Measurements from ENCODE around the gene PSMD4.
"Not testable (repeated sequence)": the region's sequence is repeated elsewhere in the genome, so short reads cannot be mapped to it uniquely, and the experiment has no call there.

PSMD4 gene

DNA sequence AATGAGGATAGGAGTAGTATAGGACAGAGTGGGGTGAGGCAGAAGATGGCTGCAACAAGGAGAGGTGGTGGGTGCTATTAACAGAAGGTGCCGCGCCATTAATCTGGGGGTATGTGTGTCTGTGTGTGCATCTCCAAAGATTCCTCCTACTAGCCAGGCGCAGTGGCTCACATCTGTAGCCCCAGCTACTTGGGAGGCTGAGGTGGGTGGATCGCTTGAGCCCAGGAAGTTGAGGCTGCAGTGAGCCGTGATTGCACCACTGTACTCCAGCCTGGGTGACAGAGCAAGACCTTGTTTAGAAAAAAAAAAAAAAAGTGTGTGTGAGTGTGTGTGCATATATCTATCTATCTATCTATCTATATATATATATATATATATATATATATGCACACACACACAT is 20.8 kb downstream of the PSMD4 start:
- DNase-seq = not testable (repeated sequence)

DNA sequence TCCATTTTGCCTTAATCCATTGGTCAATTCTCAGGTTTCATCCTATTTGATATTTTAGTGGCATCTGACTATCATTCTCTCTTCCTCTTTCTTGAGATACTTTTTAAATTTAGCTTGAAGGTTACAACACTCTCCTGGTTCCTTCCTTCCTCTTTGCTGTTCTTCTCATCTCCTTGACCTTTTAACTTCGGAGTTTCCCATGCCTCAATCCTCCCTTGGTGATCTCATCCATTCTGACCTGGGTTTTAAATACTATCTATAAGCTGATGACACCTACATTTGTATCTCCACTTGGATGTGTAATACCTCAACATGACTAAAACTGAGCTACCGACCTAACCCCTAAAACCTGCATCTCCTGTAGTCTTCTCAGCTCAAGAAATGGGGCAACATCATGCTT is 22.7 kb downstream of the PSMD4 start:
- DNase-seq = no peak

DNA sequence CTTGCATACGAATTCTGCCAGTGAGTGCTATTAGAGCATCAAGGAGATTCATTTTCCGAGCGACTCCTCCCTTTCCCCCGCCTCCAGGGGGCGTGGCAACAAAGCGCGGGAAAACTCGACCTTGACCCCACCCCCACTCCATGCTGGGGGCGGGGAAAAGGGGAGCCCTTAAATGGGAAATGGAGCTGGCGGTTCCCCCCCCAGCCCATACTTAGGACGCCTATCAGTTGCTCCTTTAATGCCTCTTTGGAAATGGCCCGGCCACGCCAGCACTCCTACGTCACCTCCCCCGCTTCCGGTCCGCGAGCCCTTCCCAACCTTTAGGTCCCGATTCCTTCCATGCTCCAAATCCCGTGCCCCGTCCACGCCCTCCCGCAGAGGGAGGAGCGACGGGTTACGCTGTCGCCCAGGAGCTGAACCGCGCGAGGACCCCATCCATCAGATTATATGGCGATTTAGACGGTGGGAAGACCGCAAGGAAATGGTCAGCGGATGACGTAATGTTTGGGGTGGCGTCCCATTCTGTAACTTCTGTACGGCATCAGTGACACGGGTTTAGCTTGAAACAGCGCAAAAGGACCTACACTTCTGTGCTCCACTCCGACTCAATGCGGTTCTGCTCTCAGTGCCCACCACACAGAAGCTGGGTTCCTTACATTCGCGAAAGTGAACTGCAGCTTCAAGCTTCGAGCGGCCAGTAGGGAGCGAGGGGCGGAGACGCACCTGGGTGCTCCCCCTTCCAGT is 26.9 kb downstream of the PSMD4 start:
- peak; percentile 86 for DNase-seq

DNA sequence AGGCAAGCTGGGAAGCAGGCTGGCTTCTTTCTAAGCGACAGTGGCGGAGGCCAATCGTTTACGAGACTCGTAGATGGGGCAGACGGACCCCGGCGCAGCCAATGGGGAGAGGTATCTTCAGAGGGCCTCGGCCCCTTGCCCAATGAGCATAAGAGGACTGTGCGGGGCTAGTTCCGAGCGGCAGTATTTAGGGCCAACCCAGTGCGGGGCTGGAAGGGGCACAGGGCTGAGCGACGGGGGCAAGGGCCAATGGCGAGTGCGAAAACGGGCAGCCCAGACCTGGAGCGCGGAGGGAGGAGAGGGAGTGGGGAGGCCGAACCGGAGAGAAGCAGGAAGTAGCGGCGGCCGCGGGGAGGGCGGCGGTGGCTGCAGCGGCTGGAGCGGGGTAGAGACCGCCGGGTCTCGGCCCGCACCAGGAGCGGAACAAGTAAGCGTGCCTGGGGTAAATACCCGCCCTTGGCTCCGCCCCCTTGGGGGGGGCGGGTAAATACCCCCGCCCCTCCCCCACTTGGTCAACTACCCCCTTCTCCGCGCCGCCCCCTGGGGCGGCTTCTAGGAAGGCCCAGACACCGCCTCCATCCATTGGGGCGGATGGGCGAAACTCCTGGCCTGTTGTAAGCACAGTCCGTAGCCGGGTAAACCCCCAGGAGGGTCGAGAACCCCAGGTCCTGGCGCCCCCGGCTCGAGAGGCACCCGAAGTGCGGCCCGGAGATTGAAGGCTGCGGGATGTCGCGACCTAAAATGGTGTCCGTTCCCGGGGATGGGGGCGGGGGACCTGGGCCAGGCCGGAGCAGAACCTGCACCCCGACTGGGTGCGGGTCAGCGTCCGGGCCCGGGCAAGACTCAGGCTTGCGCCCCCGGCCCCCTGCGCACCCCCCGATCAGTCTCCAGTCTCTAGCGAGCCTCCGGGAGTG is 27.7 kb downstream of the PSMD4 start, which contains the start of gene ZNF687:
ZNF687 (plus strand) TSS at position 331 of the 914 bp plus-strand sequence. CDS start 3,993 bp downstream, outside the sequence.
- peak; percentile 98 for DNase-seq

DNA sequence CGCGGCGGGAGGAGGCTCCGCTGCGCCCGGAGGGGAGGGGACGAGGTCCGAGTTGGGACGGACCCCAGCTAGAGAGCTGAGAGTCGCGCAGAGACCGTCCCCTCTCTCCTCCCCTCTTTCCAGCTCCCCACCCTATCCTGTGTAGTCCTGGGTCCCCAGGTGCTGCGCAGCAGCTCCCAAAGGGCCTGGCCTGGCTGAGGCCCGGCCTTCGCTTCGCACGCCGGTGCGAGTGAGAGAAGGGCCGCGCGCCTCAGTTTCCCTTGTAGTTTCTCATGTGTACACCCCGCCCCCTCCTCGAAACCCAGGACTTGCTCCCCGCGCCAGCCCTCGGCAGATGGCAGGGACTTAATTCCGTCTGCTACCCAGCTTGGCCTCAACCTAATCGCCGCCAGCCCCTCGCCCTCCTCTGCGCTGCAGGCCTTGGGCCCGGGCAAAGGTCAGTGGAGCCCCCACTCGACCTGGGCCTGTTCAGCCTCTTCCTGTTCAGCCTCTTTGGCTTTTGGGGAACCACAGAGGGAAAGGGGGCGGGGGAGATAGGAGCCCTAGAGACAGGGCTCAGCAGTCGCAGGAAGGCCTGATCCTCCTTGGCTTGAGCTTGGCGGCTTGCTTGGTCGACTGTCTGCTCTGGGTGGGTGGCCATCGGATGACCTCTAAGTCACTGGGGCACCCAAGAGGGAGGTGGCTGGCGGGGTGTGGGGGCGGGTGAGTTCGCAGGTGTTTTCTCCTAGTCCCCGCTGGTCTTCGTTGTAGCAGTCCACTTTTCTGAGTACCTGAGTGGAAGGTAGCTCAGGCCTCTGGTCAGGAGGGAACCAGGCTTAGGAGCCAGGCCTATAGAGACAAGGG is 28.6 kb downstream of the PSMD4 start:
- no peak for DNase-seq

DNA sequence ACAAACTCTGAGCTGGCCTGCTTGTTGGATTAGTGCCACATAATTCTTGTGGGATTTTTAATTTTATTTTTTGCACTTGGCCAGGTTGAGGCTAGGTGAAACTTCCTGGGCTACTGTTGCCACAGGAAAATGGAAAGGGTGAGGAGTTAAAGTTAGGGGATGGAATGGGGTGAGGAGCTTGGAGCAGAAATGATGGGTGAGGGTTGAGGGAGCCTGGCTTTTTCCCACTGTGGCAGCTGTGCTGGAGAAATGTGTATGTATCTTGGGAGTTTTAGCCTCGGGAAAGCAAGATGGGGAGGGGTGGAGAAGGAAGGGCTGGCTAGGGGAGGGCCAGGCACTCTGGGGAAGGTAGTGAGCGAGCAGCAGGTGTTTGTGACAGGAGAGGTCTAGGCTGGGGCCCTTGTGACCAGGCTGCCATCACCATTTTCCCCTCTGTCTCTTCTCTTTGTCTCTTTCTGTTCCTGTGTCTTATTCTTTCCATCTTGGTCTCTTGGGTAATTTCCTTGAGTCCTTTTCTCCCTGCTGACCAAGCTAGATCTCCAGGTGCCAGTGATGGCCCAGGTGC is 29.6 kb downstream of the PSMD4 start:
- no peak for DNase-seq

DNA sequence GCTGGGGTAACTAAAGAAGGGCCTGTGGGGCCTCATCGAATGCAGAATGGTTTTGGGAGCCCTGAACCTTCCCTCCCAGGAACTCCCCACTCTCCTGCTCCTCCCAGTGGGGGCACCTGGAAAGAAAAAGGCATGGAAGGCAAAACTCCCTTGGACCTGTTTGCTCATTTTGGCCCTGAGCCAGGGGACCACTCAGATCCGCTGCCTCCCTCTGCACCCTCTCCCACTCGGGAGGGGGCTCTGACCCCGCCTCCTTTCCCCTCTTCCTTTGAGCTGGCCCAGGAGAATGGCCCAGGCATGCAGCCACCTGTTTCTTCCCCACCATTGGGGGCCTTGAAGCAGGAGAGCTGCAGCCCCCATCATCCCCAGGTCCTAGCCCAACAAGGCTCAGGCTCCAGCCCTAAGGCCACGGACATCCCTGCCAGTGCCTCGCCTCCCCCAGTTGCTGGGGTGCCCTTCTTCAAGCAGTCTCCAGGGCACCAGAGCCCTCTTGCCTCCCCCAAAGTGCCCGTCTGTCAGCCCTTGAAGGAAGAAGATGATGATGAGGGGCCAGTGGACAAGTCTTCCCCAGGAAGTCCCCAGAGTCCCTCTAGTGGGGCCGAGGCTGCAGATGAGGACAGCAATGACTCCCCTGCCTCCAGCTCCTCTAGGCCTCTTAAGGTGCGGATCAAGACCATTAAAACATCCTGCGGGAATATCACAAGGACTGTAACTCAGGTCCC is 32.2 kb downstream of the PSMD4 start:
- DNase-seq = no peak

DNA sequence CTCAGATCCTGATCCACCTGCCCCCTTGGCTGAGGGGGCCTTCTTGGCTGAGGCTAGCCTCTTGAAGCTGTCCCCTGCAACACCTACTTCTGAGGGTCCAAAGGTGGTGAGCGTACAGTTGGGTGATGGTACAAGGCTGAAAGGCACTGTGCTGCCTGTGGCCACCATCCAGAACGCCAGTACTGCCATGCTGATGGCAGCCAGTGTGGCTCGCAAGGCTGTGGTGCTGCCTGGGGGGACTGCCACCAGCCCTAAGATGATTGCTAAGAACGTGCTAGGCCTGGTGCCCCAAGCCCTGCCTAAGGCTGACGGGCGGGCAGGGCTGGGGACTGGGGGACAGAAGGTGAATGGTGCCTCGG is 32.8 kb downstream of the PSMD4 start:
- DNase-seq = no peak

DNA sequence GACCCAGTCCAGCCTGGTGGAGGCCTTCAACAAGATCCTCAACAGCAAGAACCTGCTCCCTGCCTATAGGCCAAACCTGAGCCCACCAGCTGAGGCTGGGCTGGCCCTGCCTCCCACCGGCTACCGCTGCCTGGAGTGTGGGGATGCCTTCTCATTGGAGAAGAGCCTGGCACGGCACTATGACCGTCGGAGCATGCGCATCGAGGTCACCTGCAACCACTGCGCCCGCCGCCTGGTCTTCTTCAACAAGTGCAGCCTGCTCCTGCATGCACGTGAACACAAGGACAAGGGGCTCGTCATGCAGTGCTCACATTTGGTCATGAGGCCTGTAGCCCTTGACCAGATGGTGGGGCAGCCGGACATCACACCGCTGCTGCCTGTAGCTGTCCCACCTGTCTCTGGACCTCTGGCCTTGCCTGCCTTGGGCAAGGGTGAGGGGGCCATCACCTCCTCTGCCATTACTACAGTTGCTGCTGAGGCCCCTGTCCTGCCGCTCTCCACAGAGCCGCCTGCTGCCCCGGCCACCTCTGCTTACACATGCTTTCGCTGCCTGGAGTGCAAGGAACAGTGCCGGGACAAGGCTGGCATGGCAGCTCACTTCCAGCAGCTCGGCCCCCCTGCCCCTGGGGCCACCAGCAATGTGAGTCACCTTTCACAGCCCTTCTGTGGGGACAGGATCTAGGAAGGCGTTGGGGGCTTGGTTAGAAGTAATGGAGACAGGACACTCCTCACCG is 33.4 kb downstream of the PSMD4 start:
- DNase-seq = no peak

DNA sequence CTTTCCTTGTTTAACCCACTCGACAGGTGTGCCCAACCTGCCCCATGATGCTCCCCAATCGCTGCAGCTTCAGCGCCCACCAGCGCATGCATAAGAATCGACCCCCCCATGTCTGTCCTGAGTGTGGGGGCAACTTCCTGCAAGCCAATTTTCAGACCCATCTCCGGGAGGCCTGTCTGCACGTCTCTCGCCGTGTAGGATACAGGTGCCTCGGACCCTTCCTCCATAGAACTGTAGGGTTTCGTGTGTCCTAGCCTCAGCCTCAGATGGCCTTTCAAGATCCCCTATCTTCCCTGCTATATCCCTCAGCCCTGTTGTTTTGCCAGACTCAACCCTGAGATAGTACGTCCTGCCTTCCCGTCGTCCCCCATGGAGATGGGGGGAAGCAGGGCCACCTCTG is 34.0 kb downstream of the PSMD4 start:
- no peak for DNase-seq

DNA sequence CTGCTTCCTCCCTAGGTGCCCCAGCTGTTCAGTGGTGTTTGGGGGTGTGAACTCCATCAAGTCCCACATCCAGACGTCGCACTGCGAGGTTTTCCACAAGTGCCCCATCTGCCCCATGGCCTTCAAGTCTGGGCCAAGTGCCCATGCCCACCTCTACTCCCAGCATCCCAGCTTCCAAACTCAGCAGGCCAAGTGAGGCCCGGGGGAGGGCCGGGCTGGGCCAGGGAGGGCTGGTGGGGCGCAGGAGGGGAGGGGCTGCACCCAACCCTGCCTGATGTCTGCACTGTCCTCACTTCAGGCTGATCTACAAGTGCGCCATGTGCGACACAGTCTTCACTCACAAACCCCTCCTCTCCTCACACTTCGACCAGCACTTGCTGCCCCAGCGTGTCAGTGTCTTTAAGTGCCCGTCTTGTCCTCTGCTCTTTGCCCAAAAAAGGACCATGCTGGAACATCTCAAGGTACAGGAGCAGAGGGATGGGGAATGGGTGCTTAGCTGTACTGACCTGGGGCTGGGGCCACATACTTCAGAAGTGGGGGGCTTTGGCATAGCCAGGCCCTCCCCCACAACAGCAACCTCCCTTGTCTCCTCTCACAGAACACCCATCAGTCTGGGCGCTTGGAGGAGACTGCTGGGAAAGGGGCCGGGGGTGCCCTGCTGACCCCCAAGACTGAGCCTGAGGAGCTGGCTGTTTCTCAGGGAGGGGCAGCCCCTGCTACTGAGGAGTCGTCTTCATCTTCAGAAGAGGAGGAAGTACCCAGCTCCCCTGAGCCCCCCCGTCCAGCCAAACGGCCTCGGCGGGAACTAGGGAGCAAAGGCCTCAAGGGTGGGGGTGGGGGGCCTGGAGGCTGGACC is 34.8 kb downstream of the PSMD4 start:
- no peak for DNase-seq

DNA sequence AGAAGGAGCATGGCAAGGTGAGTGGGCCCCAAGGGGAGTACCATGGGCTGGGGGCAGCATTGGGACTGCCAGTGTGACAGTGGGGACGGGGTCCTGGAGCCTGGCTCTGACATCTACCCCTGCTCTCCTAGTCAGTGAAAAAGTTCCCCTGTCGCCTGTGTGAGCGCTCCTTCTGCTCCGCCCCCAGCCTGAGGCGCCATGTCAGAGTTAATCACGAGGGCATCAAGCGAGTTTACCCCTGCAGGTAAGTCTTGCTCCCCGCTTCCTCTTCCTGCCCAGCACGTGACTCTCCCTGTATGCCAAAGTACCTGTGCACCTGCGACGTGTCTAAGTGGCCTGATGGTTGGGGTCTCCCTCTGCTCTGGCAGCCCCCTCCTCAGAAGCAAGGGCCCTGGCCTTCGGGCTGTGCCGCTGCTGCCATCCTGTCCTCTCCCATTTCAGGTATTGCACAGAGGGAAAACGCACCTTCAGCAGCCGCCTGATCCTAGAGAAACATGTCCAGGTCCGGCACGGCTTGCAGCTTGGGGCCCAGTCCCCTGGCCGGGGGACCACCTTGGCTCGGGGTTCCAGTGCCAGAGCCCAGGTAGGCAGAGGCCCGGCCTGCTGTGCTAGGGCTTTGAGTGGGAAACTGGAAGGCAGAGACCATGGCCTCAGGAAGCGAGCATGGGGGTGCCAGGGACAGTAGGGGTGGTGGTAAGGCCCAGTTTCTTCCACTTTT is 35.6 kb downstream of the PSMD4 start:
- DNase-seq = no peak

DNA sequence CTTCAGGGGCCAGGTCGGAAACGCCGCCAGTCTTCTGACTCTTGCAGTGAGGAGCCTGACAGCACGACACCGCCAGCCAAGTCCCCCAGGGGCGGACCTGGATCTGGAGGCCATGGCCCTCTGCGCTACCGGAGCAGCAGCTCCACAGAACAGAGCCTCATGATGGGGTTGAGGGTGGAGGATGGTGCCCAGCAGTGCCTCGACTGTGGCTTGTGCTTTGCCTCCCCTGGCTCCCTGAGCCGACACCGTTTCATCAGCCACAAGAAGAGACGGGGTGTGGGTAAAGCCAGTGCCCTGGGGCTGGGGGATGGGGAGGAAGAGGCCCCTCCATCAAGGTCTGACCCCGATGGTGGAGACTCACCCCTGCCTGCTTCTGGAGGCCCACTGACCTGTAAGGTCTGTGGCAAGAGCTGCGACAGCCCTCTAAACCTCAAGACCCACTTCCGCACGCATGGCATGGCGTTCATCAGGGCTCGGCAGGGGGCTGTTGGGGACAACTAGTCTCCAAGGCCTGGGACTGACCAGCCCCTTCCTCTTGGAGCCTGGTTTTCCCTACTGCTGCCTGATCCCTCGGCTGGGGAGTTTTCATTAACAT is 36.3 kb downstream of the PSMD4 start:
- no peak for DNase-seq

DNA sequence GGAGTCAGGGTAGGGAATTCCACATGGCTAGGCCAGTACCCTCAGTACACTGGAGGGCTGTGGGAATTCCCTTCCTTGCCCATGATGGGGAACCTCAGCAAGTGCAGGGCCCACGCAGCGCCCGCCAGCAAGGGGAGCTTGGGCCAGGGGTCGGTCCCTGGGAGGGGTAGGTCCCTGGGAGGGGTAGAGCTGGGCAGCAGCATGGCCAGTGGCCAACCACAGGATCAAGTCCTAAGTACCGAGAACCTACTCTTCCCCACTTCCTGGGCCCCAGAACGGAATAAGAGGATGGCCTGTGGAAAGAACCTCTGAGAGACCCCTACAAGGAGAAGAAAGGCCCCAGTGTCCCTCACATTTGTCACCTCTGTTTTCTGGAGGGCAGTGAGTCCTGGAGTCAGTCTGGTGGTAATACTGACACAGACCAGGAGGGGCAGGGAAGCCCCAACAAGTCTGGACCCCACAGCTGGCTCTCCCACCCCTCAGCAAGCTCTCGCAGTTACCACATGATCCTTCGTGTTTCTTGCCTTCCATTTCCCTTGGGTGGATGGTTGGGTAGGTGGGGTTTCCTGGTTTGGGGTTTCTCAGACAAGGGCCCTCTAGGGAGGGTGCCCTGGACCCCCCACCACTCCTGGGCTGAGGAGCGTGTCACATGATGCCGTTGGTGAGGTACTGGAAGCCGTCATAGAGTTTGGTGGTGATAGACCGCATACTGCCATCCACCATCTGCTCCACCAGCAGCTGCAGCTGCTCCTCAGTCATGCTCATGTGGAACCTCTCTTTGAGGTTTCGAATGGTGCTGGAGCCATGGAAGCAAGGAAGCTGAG is 37.9 kb downstream of the PSMD4 start:
- no peak for DNase-seq

DNA sequence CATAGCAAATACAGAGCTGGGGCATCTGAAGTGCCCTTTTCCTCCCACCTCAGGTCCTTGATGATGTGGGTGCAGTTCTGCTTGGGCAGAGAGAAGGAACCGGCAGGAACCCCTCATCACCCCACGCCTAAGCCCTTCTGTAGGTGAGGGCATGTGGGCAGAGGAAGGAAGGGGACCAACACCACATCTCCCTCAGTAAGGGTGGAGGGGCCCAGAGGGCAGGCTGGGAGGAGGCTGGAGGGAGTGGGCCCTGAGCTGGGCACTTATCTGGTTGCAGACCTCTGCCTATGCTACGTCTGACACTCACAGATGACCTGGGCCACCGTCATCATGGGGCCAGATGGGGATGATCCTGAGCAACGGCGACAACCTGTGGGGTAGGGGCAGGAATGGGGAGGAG is 38.6 kb downstream of the PSMD4 start:
- no peak for DNase-seq

DNA sequence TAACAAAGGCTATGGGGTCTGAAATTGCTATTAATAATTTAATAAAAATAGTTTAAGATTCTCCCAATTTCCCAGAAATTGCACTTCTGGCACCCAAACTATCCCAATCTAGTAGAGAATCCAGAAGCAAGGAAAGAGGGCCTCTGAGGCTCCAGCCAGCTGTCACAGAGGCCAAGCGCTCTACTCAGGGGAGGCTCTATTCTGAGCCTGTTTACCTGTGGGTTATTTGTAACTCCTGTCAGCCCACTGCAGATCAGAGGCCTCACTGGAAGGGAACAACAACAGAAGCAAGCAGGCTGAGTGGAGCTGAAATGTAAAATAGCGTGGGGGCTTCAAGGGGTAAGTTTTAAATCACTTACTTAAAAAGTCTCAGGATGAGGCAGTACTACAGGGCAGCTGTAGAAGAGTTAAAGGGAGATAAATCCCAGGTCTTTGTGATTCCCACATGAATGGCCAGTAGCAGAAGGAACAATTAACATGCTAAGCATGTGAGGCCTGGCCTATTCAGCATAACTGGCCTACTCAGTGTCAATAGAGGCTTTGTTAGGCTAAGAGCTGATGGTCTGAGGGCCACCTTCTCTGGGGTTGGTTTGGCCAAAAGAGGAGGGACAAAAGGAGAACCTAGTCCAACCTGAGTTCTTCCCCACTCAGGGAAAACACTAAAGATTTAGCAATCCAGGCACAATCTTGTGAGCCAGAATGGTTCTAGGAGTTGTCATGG is 40.4 kb downstream of the PSMD4 start:
- DNase-seq = no peak

DNA sequence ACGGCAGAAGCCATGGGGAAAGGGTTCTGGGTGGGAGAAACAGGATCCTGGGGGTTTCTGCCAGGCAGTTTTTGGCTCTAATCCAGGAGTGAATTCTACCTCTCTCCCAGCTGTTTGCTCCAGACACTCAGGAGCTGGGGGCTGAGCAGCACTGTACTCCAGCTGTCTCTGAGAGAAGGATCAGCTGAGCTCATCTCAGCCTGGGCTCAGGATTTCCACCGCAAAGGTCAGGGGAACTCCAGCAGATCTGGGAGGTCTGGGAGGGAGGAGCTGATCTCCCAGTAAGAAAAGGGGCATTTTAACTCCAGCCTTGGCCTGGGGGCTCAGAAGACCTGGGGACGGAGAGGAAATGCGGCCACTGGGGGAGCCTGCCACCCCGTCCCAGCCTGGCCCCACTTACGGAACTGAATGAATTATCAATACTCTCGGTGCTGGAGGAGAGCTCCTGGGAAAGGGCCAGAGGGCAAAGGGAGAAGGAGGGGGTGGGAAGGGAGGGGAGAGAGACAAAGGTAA is 55.3 kb downstream of the PSMD4 start:
- DNase-seq = no peak

Data from NCI-H2029 treated with DMSO at 0.1 percent for 48 hours (cell line).